HEK293 (cell line): Measurements from ENCODE around the gene TLE4.

Experiments used
- CTCF ChIA-PET: fragments of 350-600 bp; formaldehyde crosslinking; extraction: SDS; loops from one replicate; lab custom pipeline; 2021; ENCODE audit warnings: antibody characterized with exemption; lab: Yijun Ruan, JAX
- POLR2A ChIA-PET: fragments of 300-600 bp; formaldehyde crosslinking; extraction: SDS; loops from one replicate; lab custom pipeline; 2020; ENCODE audit warnings: antibody characterized with exemption, inconsistent platforms; lab: Yijun Ruan, JAX
- H3K27ac ChIP-seq: fragments of 200-500 bp; sonication (Bioruptor generic); 2 replicates; pipeline ENCODE4 v1.5.1; 2014; ENCODE audit warnings: low read depth, low read length, control low read depth, inconsistent platforms; ENCODE audit errors: extremely low read depth
- H3K36me3 ChIP-seq, 2 experiments: fragments of 200-500 bp in 1 of 2; sonication (Bioruptor generic) in 1 of 2; 1 replicate in 1 of 2; 2 replicates in 1 of 2; pipeline ENCODE4 v1.5.1; 2014 to 2017; ENCODE audit warnings: inconsistent platforms in 2 of 2, low read length in 2 of 2; ENCODE audit not compliant: control insufficient read depth in 2 of 2, insufficient read depth in 1 of 2
- H3K4me1 ChIP-seq: fragments of 200-500 bp; sonication (Bioruptor generic); 2 replicates; pipeline ENCODE4 v1.5.1; 2014; ENCODE audit warnings: mild to moderate bottlenecking, low read length, inconsistent platforms; ENCODE audit not compliant: control insufficient read depth, insufficient read depth
- H3K4me3 ChIP-seq: 2 replicates; pipeline ENCODE4 v1.5.1; 2011; ENCODE audit warnings: low read depth, mild to moderate bottlenecking, control low read depth, low read length, moderate library complexity
- H3K9me3 ChIP-seq: fragments of 200-500 bp; sonication (Bioruptor generic); 2 replicates; pipeline ENCODE4 v1.5.1; 2014; ENCODE audit warnings: low read depth, low read length, inconsistent platforms; ENCODE audit not compliant: control insufficient read depth, insufficient read depth
- BCL11A ChIP-seq: fragments of 450-650 bp; formaldehyde crosslinking; IDR thresholded peaks from 2 replicates; pipeline ENCODE4 v1.5.1; 2016; ENCODE audit warnings: low read depth, missing biosample characterization, missing genetic modification characterization
- EGR2 ChIP-seq: fragments of 450-650 bp; formaldehyde crosslinking; IDR thresholded peaks from 2 replicates; pipeline ENCODE4 v1.5.1; 2016; ENCODE audit warnings: low read depth, missing biosample characterization, missing genetic modification characterization
- FEZF1 ChIP-seq: fragments of 450-650 bp; formaldehyde crosslinking; IDR thresholded peaks from 2 replicates; pipeline ENCODE4 v1.5.1; 2016; ENCODE audit warnings: missing biosample characterization, missing genetic modification characterization
- KLF16 ChIP-seq: fragments of 450-650 bp; formaldehyde crosslinking; IDR thresholded peaks from 2 replicates; pipeline ENCODE4 v1.5.1; 2017; ENCODE audit warnings: missing biosample characterization, missing genetic modification characterization
- KLF7 ChIP-seq: fragments of 450-650 bp; formaldehyde crosslinking; IDR thresholded peaks from 2 replicates; pipeline ENCODE4 v1.5.1; 2016; ENCODE audit warnings: missing biosample characterization, missing genetic modification characterization, borderline replicate concordance
- PRDM6 ChIP-seq: fragments of 450-650 bp; formaldehyde crosslinking; IDR thresholded peaks from 2 replicates; pipeline ENCODE4 v1.5.1; 2017; ENCODE audit warnings: missing biosample characterization, missing genetic modification characterization
- SCRT1 ChIP-seq: fragments of 450-650 bp; formaldehyde crosslinking; IDR thresholded peaks from 2 replicates; pipeline ENCODE4 v1.5.1; 2016; ENCODE audit warnings: missing biosample characterization, missing genetic modification characterization, borderline replicate concordance
- SCRT2 ChIP-seq: fragments of 450-650 bp; formaldehyde crosslinking; IDR thresholded peaks from 2 replicates; pipeline ENCODE4 v1.5.1; 2016; ENCODE audit warnings: missing biosample characterization, missing genetic modification characterization
- TCF7L2 ChIP-seq: IDR thresholded peaks from 2 replicates; pipeline ENCODE4 v1.6.1; 2011; ENCODE audit warnings: low read depth, mild to moderate bottlenecking, inconsistent platforms, low read length, moderate library complexity, borderline replicate concordance
- ZBTB8A ChIP-seq: fragments of 450-650 bp; formaldehyde crosslinking; IDR thresholded peaks from 2 replicates; pipeline ENCODE4 v1.5.1; 2016; ENCODE audit warnings: missing biosample characterization, missing genetic modification characterization
- ZNF112 ChIP-seq: fragments of 450-650 bp; formaldehyde crosslinking; IDR thresholded peaks from 2 replicates; pipeline ENCODE4 v1.5.0; 2017; ENCODE audit warnings: missing biosample characterization, missing genetic modification characterization
- ZNF223 ChIP-seq: fragments of 450-650 bp; formaldehyde crosslinking; IDR thresholded peaks from 2 replicates; pipeline ENCODE4 v1.5.1; 2016; ENCODE audit warnings: missing biosample characterization, missing genetic modification characterization
- ZNF274 ChIP-seq, 2 experiments: fragments of 200-500 bp in 1 of 2; fragments of 450-650 bp in 1 of 2; sonication (Bioruptor generic) in 1 of 2; formaldehyde crosslinking in 1 of 2; IDR thresholded peaks; 2 replicates each; pipeline versions ENCODE4 v1.5.1 to v1.6.1; 2014 to 2016; ENCODE audit warnings: borderline replicate concordance in 1 of 2, inconsistent platforms in 1 of 2, low read length in 1 of 2, missing biosample characterization in 1 of 2, missing genetic modification characterization in 1 of 2
- ZNF362 ChIP-seq: fragments of 450-650 bp; formaldehyde crosslinking; IDR thresholded peaks from 2 replicates; pipeline ENCODE4 v1.5.1; 2016; ENCODE audit warnings: missing biosample characterization, missing genetic modification characterization
- ZNF394 ChIP-seq: fragments of 450-650 bp; formaldehyde crosslinking; IDR thresholded peaks from 2 replicates; pipeline ENCODE4 v1.5.1; 2016; ENCODE audit warnings: missing biosample characterization, missing genetic modification characterization, mild to moderate bottlenecking, moderate library complexity, borderline replicate concordance
- ZNF510 ChIP-seq: fragments of 450-650 bp; formaldehyde crosslinking; IDR thresholded peaks from 2 replicates; pipeline ENCODE4 v1.5.1; 2018; ENCODE audit warnings: mild to moderate bottlenecking, missing genetic modification characterization, missing biosample characterization; ENCODE audit not compliant: insufficient replicate concordance
- ZNF571 ChIP-seq: fragments of 450-650 bp; formaldehyde crosslinking; IDR thresholded peaks from 2 replicates; pipeline ENCODE4 v1.5.0; 2017; ENCODE audit warnings: missing biosample characterization, missing genetic modification characterization
- ZNF596 ChIP-seq: fragments of 450-650 bp; IDR thresholded peaks from 2 replicates; pipeline ENCODE4 v1.5.0; 2018; ENCODE audit warnings: missing biosample characterization, mild to moderate bottlenecking, missing genetic modification characterization, moderate library complexity
- ZNF645 ChIP-seq: fragments of 450-650 bp; formaldehyde crosslinking; IDR thresholded peaks from 2 replicates; pipeline ENCODE4; 2016; ENCODE audit warnings: missing biosample characterization, missing genetic modification characterization
- ZNF654 ChIP-seq: fragments of 450-650 bp; formaldehyde crosslinking; IDR thresholded peaks from 2 replicates; pipeline ENCODE4 v1.5.1; 2016; ENCODE audit warnings: low read depth, missing biosample characterization, missing genetic modification characterization

Gene TLE4

GRCh38 chr9:79687131-79687447 is 115.3 kb downstream of the TLE4 start:
- CTCF ChIA-PET: no interaction called here
- no peaks in the 10 kb centered on the region for H3K9me3 ChIP-seq

GRCh38 chr9:79688363-79688762 is 116.6 kb downstream of the TLE4 start:
- peaks cover 0 to 3% of the 10 kb centered on the region in 2 experiments; a peak in 1 of 3 replicates for H3K36me3 ChIP-seq
- H3K4me3 ChIP-seq: no peak overlapping the region
- H3K27ac ChIP-seq: no peak overlapping the region
- no peak for TF ChIP-seq ZNF223
- TF ChIP-seq TCF7L2: peak; percentile 66; the same call in 1 of the 2 replicates
- H3K4me1 ChIP-seq: no peaks in the 10 kb centered on the region
- no peaks in the 10 kb centered on the region for H3K9me3 ChIP-seq
- CTCF ChIA-PET: interaction anchor here (0.6 kb wide), 1 partner anchor 10 kb away, joined by 3 read pairs; no protein-coding TSS in a partner anchor
- POLR2A ChIA-PET: no interaction called here

More at GRCh38 chr9:79687131-79687447, 115.3 kb downstream of the TLE4 start:
- H3K36me3 ChIP-seq: peaks cover 0 to 3% of the 10 kb centered on the region in 2 experiments; a peak in 1 of 3 replicates
- H3K27ac ChIP-seq: no peak overlapping the region
- no peaks in the 10 kb centered on the region for H3K4me1 ChIP-seq
- H3K4me3 ChIP-seq: no peak overlapping the region
- POLR2A ChIA-PET: no interaction called here
- TF ChIP-seq EGR2 (tag by site-specific recombination) (peak; percentile 39; the same call in 1 of the 2 replicates), ZNF596 (tag by site-specific recombination) (no peak)

GRCh38 chr9:79689576-79689975 is 117.8 kb downstream of the TLE4 start:
- no peaks in the 10 kb centered on the region for H3K4me1 ChIP-seq
- H3K4me3 ChIP-seq: no peak overlapping the region
- TF ChIP-seq SCRT1 (tag by site-specific recombination) (no peak), BCL11A (tag by site-specific recombination) (no peak), FEZF1 (tag by site-specific recombination) (no peak), ZNF645 (tag by site-specific recombination) (no peak), KLF7 (tag by site-specific recombination) (no peak)
- ChIA-PET POLR2A (no interaction called here), CTCF (no interaction called here)
- no peaks in the 10 kb centered on the region for H3K9me3 ChIP-seq
- H3K27ac ChIP-seq: no peak overlapping the region
- H3K36me3 ChIP-seq: peaks cover 0 to 3% of the 10 kb centered on the region in 2 experiments; a peak in 1 of 3 replicates

GRCh38 chr9:79691496-79691895 is 119.7 kb downstream of the TLE4 start:
- no peak overlapping the region for H3K4me3 ChIP-seq
- H3K9me3 ChIP-seq: no peaks in the 10 kb centered on the region
- H3K36me3 ChIP-seq: peaks cover 0 to 3% of the 10 kb centered on the region in 2 experiments; a peak in 1 of 3 replicates
- H3K4me1 ChIP-seq: no peaks in the 10 kb centered on the region
- no peak overlapping the region for H3K27ac ChIP-seq
- ChIA-PET POLR2A (interaction anchor here (1.8 kb wide), 1 partner anchor 120 kb away, joined by 7 read pairs; the partner anchor contains the start of gene TLE4), CTCF (no interaction called here)
- TF ChIP-seq PRDM6 (tag by site-specific recombination): no peak
- no peak for TF ChIP-seq ZNF510 (tag by site-specific recombination)
- TF ChIP-seq ZNF274 (IDR thresholded peaks at IDR 0.05; ENCODE audit: low read length): no peak
- no peak for TF ChIP-seq ZNF274 (tag by site-specific recombination; IDR thresholded peaks at IDR 0.05; ENCODE audit: borderline replicate concordance)
- TF ChIP-seq ZNF362: no peak
- TF ChIP-seq ZBTB8A: no peak
- TF ChIP-seq ZNF571: no peak
- TF ChIP-seq ZNF654 (tag by site-specific recombination): no peak
- no peak for TF ChIP-seq SCRT2 (tag by site-specific recombination)
- no peak for TF ChIP-seq KLF16 (tag by site-specific recombination)
- no peak for TF ChIP-seq ZNF394 (tag by site-specific recombination)
- no peak for TF ChIP-seq ZNF112 (tag by site-specific recombination)
